Embryonic facial prominence (tissue), 1 donor: Measurements from ENCODE around the gene MED8.
"Not testable (repeated sequence)": the region's sequence is repeated elsewhere in the genome, so short reads cannot be mapped to it uniquely, and the experiment has no call there.

Experiments used
- DNase-seq: peaks from one replicate; pipeline ENCODE4 v3.0.0-alpha.2; 2016; ENCODE audit errors: extremely low spot score

MED8 gene

GRCh38 chr1:43421976-43422750 lies 32.6 kb upstream of the MED8 start:
- DNase-seq, result no peak

- no peak for DNase-seq
Measured at GRCh38 chr1:43421396-43421795, 31.8 kb upstream of the MED8 start.

- no peak for DNase-seq
Measured at GRCh38 chr1:43420874-43421273, 31.3 kb upstream of the MED8 start.

GRCh38 chr1:43419627-43420425 lies 30.2 kb upstream of the MED8 start:
- no peak for DNase-seq

GRCh38 chr1:43418858-43419257 lies 29.3 kb upstream of the MED8 start:
- no peak for DNase-seq

GRCh38 chr1:43415901-43416300 lies 26.3 kb upstream of the MED8 start:
- DNase-seq, result no peak

- no peak for DNase-seq
Measured at GRCh38 chr1:43414634-43415223, 25.1 kb upstream of the MED8 start.

GRCh38 chr1:43413426-43413825 lies 23.8 kb upstream of the MED8 start:
- not testable (repeated sequence) for DNase-seq

GRCh38 chr1:43410571-43410970 lies 21.0 kb upstream of the MED8 start:
- DNase-seq, result no peak

GRCh38 chr1:43405876-43406234 lies 16.3 kb upstream of the MED8 start:
- no peak for DNase-seq

GRCh38 chr1:43405219-43405875 lies 15.7 kb upstream of the MED8 start:
- DNase-seq, result no peak

GRCh38 chr1:43404353-43404752 lies 14.8 kb upstream of the MED8 start:
- no peak for DNase-seq

- no peak for DNase-seq
Measured at GRCh38 chr1:43402089-43402865, 12.7 kb upstream of the MED8 start.

- not testable (repeated sequence) for DNase-seq
Measured at GRCh38 chr1:43400441-43400840, 10.8 kb upstream of the MED8 start.

GRCh38 chr1:43398227-43398626 lies 8.6 kb upstream of the MED8 start:
- DNase-seq, result no peak

- DNase-seq, result no peak
Measured at GRCh38 chr1:43396059-43396458, 6.5 kb upstream of the MED8 start.

GRCh38 chr1:43395523-43395922 lies 5.9 kb upstream of the MED8 start:
- DNase-seq, result no peak

GRCh38 chr1:43392702-43393101 lies 3.1 kb upstream of the MED8 start:
- no peak for DNase-seq

GRCh38 chr1:43388613-43389012 lies 987 bp downstream of the MED8 start:
- no peak for DNase-seq

GRCh38 chr1:43387976-43388599 lies 1.5 kb downstream of the MED8 start:
- no peak for DNase-seq

GRCh38 chr1:43386676-43387075 lies 2.9 kb downstream of the MED8 start:
- no peak for DNase-seq
